ENCODE data around the gene NBEAL1.

Gene NBEAL1

GRCh38 chr2:203261326-203262159 is 246.9 kb downstream of the NBEAL1 start:
- H3K4me3 ChIP-seq (ENCODE audit: low read length): no peak overlapping the region
- no peak for TF ChIP-seq ZNF274 (IDR thresholded peaks at IDR 0.05; ENCODE audit: low read depth, low read length)

Measured in GM08714 (cell line).